Activated T-cell treated with anti-CD3 and anti-CD28 coated beads, Interleukin-2, amount 50 U/mL, for 24 hours (primary cell): ENCODE results near the gene DNAJB1.
"Not testable (repeated sequence)": the region's sequence is repeated elsewhere in the genome, so short reads cannot be mapped to it uniquely, and the experiment has no call there.

Source experiments
- DNase-seq: peaks from one replicate; pipeline ENCODE4 v3.0.0-alpha.2; 2020
- H3K27ac Mint-ChIP-seq: 2 replicates; pipeline ENCODE4 v1.8.0; 2020; ENCODE audit warnings: mild to moderate bottlenecking, mixed read lengths
- H3K27me3 Mint-ChIP-seq: 2 replicates; pipeline ENCODE4 v1.8.0; 2020; ENCODE audit warnings: mixed read lengths
- H3K36me3 Mint-ChIP-seq: 2 replicates; pipeline ENCODE4 v1.8.0; 2020; ENCODE audit warnings: low read depth, mixed read lengths
- H3K4me1 Mint-ChIP-seq: 2 replicates; pipeline ENCODE4 v1.8.0; 2020; ENCODE audit warnings: low read depth, mixed read lengths
- H3K4me3 Mint-ChIP-seq: 2 replicates; pipeline ENCODE4 v1.8.0; 2020; ENCODE audit warnings: mild to moderate bottlenecking, moderate library complexity, mixed read lengths
- H3K9me3 Mint-ChIP-seq: 2 replicates; pipeline ENCODE4 v1.8.0; 2020; ENCODE audit warnings: mixed read lengths

The DNAJB1 gene

DNA sequence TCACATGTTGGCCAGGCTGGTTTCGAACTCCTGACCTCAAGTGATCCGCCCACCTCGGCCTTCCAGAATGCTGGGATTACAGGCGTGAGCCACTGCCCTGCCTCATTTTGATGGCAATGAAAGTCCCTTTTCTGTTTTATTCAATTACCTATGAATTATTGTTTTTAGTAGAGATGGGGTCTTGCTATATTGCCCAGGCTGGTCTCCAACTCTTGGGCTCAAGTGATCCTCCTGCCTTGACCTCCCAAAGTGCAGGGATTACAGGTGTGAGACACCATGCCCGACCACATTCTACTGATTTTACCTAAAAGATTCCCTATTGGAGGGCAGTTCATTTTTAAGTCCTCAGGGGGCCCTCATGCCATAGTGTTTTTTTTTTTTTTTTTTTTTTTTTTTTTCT, 23.8 kb upstream of the DNAJB1 start:
- Mint-ChIP-seq H3K27ac (peak overlapping the region; percentile 29), H3K4me1 (peaks cover 44% of the 10 kb centered on the region), H3K36me3 (peaks cover 39% of the 10 kb centered on the region)
- not testable (repeated sequence) for H3K4me3 Mint-ChIP-seq, H3K27me3 Mint-ChIP-seq, H3K9me3 Mint-ChIP-seq, DNase-seq

DNA sequence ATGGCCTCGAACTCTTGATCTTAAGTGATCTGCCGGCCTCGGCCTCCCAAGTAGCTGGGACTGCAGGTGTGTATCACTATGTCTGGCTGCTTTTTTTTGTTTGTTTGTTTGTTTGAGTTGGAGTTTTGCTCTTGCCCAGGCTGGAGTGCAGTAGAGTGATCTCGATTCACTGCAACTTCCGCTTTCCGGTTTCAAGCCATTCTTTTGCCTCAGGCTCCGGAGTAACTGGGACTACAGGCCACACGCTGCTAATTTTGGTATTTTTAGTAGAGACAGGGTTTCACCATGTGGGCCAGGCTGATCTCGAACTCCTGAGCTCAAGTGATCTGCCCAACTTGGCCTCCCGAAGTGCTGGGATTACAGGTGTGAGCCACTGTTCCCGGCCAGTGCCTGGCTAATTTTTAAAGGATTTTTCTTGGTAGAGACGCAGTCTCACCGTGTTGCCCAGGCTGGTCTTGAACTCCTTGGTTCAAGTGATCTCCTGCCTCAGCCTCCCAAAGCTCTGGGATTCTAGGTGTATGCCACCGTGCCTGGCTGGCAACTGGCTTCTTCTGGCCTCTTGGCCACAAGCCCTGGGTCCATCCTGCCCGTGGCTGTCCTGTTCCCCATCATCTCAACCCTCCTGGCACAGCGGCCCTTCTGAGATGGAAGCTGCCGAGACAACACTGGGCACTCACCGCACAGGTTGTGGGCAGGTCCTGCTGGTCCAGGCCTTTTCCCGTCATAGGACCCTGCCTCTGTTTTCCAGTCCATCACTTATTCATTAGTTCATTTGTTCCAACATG, 22.7 kb upstream of the DNAJB1 start:
- peaks cover 34% of the 10 kb centered on the region for H3K36me3 Mint-ChIP-seq
- no peak for DNase-seq
- no peaks in the 10 kb centered on the region for H3K27me3 Mint-ChIP-seq
- H3K4me3 Mint-ChIP-seq = no peak overlapping the region
- no peaks in the 10 kb centered on the region for H3K9me3 Mint-ChIP-seq
- H3K4me1 Mint-ChIP-seq = peaks cover 49% of the 10 kb centered on the region
- no peak overlapping the region for H3K27ac Mint-ChIP-seq

DNA sequence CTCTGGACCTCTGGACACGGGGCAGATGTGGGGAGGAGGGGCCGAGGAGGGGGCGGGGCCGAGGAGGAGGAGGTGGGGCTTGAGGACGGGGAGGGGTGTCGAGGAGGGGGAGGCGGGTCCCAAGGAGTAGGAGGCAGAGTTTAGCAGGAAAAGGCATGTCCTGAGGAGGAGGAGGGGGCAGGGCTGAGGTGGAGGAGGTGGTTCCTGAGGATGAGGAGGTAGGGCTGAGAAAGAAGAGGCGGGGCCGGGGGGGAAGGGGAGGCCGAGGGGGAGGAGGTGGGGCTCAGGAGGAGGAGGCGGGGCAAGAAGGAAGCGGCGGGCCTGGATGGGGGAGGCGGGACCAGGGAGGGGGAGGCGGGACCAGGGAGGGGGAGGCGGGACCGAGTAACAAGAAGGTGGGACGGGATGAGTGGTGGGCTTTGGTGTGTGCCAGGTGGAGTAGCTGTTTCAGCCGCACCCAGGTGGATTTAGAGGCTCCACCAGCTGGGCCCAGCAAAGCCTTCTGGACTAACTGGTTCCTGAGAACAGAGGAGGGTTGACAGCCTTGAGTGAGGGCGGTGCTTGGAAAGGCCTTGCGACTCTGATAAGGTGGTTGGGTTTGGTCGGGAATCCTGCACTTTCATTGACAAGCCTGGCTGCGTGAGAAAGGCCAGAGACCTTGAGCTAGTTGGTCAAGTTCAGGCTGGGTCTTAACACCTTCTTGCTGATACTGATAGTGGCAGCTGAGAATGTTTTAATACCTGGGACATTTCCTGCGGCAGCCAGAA, 18.9 kb upstream of the DNAJB1 start:
- Mint-ChIP-seq H3K27ac (peak overlapping the region; percentile 44), H3K4me1 (peaks cover 48% of the 10 kb centered on the region), H3K4me3 (no peak overlapping the region), H3K9me3 (no peaks in the 10 kb centered on the region), H3K36me3 (peaks cover 34% of the 10 kb centered on the region), H3K27me3 (no peaks in the 10 kb centered on the region)
- DNase-seq = peak; percentile 57

DNA sequence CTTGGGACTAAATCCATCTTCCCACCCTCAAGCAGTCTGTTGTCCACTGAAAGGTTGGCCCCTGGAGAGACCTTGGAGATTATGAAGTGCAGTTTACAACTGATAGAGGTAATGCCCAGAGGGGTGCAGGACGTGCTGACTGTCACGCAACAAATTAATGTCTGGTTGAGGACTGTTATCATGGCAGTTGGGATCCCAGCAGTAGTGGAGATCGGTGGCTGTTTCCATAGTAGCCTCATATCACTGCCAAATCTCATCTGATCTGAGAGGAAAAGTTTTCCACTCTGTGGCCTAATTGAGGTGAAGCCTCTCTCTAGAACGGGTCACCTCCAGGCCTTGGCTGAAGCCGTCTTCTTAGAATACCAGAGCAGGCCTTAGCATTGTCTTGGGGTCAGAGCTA, 15.3 kb upstream of the DNAJB1 start:
- Mint-ChIP-seq H3K27ac (peak overlapping the region; percentile 61), H3K27me3 (no peaks in the 10 kb centered on the region)

DNA sequence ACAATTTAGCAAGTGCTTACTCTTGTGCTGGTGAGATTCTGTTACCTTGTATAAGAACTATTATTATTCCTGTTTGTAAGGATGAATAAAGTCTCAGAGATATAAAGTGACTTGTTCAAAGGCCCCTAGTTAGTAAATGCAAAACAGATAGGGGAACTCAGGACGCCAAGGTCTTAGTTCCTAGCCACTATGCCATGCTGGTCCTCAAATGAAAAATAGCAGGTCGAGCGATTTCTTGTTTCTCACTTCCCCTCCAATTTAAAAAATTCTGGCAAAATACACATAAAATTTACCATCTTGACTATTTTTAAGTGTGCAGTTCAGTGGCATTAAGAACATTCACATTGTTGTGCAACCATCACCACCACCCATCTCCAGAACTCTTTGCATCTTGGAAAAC, 12.3 kb upstream of the DNAJB1 start:
- Mint-ChIP-seq H3K9me3 (no peaks in the 10 kb centered on the region), H3K27me3 (no peaks in the 10 kb centered on the region), H3K4me3 (peak overlapping the region; percentile 93), H3K27ac (peak overlapping the region; percentile 71), H3K4me1 (peaks cover 51% of the 10 kb centered on the region), H3K36me3 (peaks cover 36% of the 10 kb centered on the region)
- DNase-seq = no peak

More for the DNA sequence above, 15.3 kb upstream of the DNAJB1 start:
- Mint-ChIP-seq H3K4me3 (no peak overlapping the region), H3K9me3 (no peaks in the 10 kb centered on the region), H3K4me1 (peaks cover 55% of the 10 kb centered on the region), H3K36me3 (peaks cover 36% of the 10 kb centered on the region)
- no peak for DNase-seq

DNA sequence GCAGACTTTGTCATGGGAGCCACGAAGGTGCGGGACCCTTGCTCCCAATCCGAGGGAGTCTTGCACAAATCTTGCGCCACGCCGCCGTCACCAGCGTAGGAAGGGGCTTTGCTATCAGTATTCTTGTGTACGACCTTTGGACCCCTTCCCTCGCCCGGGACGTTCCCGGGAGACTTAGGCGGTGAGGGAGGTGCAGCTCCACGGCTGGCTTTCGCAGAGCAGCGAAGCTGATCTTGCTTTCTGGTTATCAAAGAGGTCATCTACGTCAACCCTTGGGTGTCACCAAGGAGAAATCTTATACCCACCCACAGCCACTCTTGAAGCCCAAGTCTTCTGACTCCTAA, 11.8 kb upstream of the DNAJB1 start:
- peaks cover 53% of the 10 kb centered on the region for H3K4me1 Mint-ChIP-seq
- H3K9me3 Mint-ChIP-seq = no peaks in the 10 kb centered on the region
- no peak for DNase-seq
- peak overlapping the region; percentile 98 for H3K27ac Mint-ChIP-seq
- H3K27me3 Mint-ChIP-seq = no peaks in the 10 kb centered on the region
- H3K4me3 Mint-ChIP-seq = peak overlapping the region; percentile 93
- H3K36me3 Mint-ChIP-seq = peaks cover 36% of the 10 kb centered on the region

DNA sequence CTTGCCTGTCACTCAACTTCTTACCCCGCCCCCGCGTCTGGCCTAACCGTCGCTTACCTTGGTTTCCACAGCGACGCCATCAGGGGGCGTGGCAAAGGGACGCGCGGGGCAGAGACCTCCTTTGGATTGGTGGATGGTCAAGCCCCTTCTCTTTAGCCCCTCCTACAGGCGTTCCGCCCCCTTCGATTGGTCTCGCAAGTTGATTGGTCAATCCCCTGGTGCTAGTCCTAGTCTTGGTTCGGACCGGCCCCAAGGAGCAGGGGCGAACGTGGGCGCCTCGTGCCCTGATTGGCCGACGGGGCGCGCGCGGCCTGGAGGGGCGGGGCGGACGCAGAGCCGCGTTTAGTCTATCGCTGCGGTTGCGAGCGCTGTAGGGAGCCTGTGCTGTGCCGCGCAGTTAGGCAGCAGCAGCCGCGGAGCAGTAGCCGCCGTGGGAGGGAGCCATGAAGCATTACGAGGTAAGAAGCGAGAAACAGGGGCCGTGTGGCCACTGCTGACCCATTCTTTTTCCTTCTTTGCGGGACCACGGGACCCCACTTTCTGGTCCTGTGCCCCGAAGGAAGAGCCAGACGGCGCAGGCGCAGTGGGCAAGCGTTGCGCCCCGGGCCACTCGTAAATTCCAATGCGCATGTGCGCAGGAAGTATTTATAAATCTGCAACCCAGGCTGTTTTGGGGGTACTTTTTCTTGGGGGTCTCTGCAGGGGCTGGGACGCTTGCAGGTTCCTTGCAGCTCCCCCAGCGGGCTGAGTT, 11.2 kb upstream of the DNAJB1 start, which contains the start of gene TECR:
Gene TECR, plus strand, starts transcription at position 341 of the 751 bp plus-strand sequence. Its CDS starts 103 bp downstream, at position 444.
- H3K4me1 Mint-ChIP-seq = peaks cover 50% of the 10 kb centered on the region
- peak within 1 kb of the TSS; percentile 93 for H3K4me3 Mint-ChIP-seq
- peaks cover 30% of the 10 kb centered on the region for H3K36me3 Mint-ChIP-seq
- DNase-seq = peak; percentile 100
- H3K27me3 Mint-ChIP-seq = no peaks in the 10 kb centered on the region
- no peaks in the 10 kb centered on the region for H3K9me3 Mint-ChIP-seq
- H3K27ac Mint-ChIP-seq = peak within 1 kb of the TSS; percentile 98

DNA sequence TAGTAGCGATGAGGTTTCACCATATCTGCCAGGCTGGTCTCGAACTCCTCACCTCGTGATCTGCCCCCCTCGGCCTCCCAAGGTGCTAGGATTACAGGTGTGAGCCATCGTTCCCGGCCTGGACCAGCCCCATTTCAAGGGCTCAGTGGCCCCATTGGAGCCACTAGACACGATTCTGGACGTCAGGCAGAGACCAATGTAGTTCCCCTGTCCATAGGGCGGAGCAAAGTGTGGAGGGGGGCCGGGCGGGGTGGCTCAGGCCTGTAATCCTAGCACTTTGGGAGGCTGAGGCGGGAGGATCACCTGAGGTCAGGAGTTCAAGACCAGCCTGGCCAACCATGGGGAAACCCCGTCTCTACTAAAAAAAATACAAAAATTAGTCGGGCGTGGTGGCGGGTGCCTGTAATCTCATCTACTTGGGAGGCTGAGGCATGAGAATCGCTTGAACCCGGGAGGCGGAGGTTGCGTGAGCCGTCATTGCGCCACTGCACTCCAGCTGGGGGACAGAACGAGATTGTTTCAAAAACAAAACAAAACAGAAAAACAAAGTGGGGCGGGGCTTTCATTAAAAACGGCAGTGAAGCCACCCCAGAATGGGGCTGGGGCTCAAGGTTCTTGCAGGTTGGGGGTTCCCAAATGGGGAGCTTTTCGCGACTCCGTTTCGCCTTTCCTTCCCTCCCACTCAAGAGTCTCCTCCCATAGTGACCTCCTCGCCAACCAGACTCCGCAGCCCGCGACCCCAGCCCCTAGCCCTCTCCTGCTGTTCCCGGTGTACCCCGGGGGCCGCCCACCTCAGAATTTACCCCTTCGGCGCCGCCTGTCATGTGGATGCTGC, 10.4 kb upstream of the DNAJB1 start:
- Mint-ChIP-seq H3K4me1 (peaks cover 56% of the 10 kb centered on the region), H3K27me3 (no peaks in the 10 kb centered on the region), H3K9me3 (no peaks in the 10 kb centered on the region), H3K4me3 (peak overlapping the region; percentile 93), H3K36me3 (peaks cover 28% of the 10 kb centered on the region), H3K27ac (peak overlapping the region; percentile 98)
- DNase-seq = no peak

DNA sequence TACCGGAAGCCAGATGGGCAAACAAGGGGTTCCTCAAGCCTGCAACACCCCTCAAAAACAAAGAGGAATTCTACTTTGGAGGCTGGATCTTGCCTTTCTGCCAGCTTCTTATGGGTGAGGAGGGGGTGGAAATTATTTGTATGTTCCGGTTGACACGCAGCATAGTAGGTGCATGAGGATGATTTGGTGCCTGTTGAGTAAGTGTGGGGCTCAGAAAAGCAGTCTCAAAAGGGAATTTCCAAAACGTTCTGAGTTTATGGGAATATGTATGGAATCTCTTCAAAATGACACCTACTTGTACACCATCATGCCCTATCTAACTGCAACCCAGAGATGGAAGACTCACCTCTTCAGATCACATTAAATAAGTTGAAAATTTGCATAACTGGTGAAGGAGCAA, 8.2 kb upstream of the DNAJB1 start:
- Mint-ChIP-seq H3K27ac (peak overlapping the region; percentile 18), H3K4me1 (peaks cover 58% of the 10 kb centered on the region)

DNA sequence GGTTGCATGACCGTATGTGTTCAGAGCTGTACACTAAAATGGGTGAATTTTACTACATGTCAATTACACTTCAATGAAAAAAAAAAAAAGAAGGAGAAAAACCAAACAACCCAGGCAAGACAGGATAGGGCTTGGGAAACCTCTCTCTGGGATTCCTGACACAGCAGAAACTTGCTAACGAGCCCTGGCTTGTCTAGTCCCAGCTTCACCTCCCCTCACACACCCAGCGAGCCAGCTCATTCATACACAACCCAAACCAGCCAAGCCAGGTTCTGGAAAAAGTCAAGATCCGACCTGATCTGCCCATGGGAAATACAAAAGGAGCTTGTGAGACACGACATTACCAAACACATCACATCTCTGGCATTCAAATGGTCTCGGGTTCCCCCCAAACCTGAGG, 7.5 kb upstream of the DNAJB1 start:
- no peak for DNase-seq
- no peak overlapping the region for H3K4me3 Mint-ChIP-seq
- H3K27me3 Mint-ChIP-seq = no peaks in the 10 kb centered on the region
- no peaks in the 10 kb centered on the region for H3K9me3 Mint-ChIP-seq
- peaks cover 11% of the 10 kb centered on the region for H3K36me3 Mint-ChIP-seq
- H3K4me1 Mint-ChIP-seq = peaks cover 55% of the 10 kb centered on the region
- H3K27ac Mint-ChIP-seq = no peak overlapping the region

More for the DNA sequence above, 8.2 kb upstream of the DNAJB1 start:
- peaks cover 12% of the 10 kb centered on the region for H3K36me3 Mint-ChIP-seq
- H3K27me3 Mint-ChIP-seq = no peaks in the 10 kb centered on the region
- DNase-seq = no peak
- no peaks in the 10 kb centered on the region for H3K9me3 Mint-ChIP-seq
- no peak overlapping the region for H3K4me3 Mint-ChIP-seq

DNA sequence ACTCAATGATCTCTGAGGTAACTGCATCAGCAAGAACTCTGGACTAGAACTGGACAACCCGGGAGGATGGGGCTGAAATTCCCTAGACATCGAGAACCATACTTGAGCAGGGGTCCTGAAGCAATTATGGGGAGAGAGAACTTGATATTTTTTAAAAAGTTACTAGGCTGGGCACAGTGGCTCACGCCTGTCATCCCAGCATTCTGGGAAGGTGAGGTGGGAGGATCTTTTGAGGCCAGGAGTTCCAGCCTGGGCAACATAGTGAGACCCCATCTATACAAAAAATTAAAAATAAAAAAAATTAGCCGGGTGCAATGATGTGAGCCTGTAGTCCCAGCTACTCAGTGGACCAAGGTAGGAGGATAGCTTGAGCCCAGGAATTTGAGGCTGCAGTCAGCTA, 2.3 kb upstream of the DNAJB1 start:
- peaks cover 64% of the 10 kb centered on the region for H3K4me1 Mint-ChIP-seq
- peaks cover 23% of the 10 kb centered on the region for H3K36me3 Mint-ChIP-seq
- no peaks in the 10 kb centered on the region for H3K9me3 Mint-ChIP-seq
- H3K27me3 Mint-ChIP-seq = no peaks in the 10 kb centered on the region
- no peak overlapping the region for H3K4me3 Mint-ChIP-seq
- H3K27ac Mint-ChIP-seq = peak overlapping the region; percentile 99
- no peak for DNase-seq

DNA sequence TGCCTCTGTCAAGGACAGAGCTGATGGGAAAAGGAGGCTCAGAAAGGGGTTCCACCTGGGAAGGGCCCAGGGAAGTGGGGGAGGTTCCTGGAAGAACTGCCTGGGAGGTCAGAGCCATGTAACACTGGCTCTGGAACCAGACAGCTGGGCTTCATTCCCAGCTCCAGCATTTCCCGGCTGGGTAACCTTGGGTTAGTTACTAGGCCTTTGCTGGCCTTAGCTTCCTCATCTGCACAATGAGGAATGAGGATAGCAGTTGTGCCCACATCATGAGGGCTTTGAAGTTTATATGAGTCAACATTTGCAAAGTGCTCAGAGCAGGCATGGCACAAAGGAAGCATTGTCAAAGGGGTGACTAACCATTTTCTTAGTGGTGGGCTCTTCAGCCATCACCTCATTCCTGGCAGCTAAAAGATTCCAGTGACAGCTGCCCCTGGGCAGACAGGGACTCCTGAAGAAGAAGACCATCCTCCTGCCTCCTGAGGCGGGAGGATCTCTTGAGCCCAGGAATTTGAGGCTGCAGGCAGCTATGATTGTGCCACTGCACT, 1.7 kb upstream of the DNAJB1 start:
- peaks cover 67% of the 10 kb centered on the region for H3K4me1 Mint-ChIP-seq
- no peaks in the 10 kb centered on the region for H3K9me3 Mint-ChIP-seq
- peaks cover 29% of the 10 kb centered on the region for H3K36me3 Mint-ChIP-seq
- H3K27ac Mint-ChIP-seq = peak overlapping the region; percentile 99
- DNase-seq = peak; percentile 38
- no peaks in the 10 kb centered on the region for H3K27me3 Mint-ChIP-seq
- peak overlapping the region; percentile 88 for H3K4me3 Mint-ChIP-seq

DNA sequence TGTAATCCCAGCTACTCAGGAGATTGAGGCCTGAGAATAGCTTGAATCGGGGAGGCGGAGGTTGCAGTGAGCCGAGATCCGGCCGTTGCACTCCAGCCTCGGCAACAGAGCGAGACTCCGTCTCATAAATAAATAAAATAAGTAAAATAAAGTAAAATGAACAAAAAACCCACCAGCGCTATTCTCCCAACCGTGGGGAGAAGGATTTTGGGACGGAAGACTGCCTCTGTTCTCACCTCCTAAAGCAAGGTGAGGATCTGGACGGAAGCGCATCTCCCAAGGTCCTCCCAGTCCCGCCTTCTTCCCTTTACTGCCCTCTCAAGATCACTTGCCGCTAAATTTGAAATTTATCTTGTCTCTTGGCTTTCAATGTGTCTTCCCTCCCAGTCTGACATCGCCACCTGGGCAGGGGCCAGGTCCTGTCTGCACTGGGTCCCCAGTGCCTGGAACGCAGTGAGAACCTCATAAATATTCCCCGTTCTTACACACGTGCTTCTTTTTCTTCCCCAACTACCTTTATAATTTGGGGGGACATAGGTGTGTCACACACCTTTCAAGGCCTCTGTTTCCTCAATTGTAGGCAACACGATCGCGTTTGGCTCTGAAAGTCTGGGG, 1.2 kb upstream of the DNAJB1 start:
- Mint-ChIP-seq H3K4me3 (peak overlapping the region; percentile 88), H3K27ac (peak overlapping the region; percentile 99), H3K27me3 (no peaks in the 10 kb centered on the region), H3K9me3 (no peaks in the 10 kb centered on the region), H3K4me1 (peaks cover 73% of the 10 kb centered on the region), H3K36me3 (peaks cover 34% of the 10 kb centered on the region)
- DNase-seq = no peak
